Measurements from ENCODE around the gene CCDC91.
A peak's percentile ranks its signal among the peaks of the same experiment; 100 is the strongest.

The CCDC91 gene

GRCh38 chr12:28171356-28172060, 18.7 kb upstream of the CCDC91 start:
- TF ChIP-seq JUND (IDR thresholded peaks at IDR 0.05; ENCODE audit: low read depth), result no peak
- DNase-seq (ENCODE audit: low read depth in 1 of 2, low spot score in 1 of 2), result no peak
- in situ Hi-C loops (cut with HindIII; ENCODE audit: low pct_unique_long_range_greater_than_20kb, low sequenced_read_pairs), result no loop called here

GRCh38 chr12:28172434-28173030, 17.7 kb upstream of the CCDC91 start:
- DNase-seq (ENCODE audit: low read depth in 1 of 2, low spot score in 1 of 2), result peak; percentile 39 to 73
- TF ChIP-seq JUND (IDR thresholded peaks at IDR 0.05; ENCODE audit: low read depth), result no peak
- in situ Hi-C loops (cut with HindIII; ENCODE audit: low pct_unique_long_range_greater_than_20kb, low sequenced_read_pairs), result no loop called here

GRCh38 chr12:28173440-28173839, 16.8 kb upstream of the CCDC91 start:
- no peak for DNase-seq (ENCODE audit: low read depth in 1 of 2, low spot score in 1 of 2)
- no peak for TF ChIP-seq JUND (IDR thresholded peaks at IDR 0.05; ENCODE audit: low read depth)
- in situ Hi-C loops (cut with HindIII; ENCODE audit: low pct_unique_long_range_greater_than_20kb, low sequenced_read_pairs), result no loop called here

- no peak for TF ChIP-seq JUND (IDR thresholded peaks at IDR 0.05; ENCODE audit: low read depth)
- in situ Hi-C loops (cut with HindIII; ENCODE audit: low pct_unique_long_range_greater_than_20kb, low sequenced_read_pairs), result no loop called here
- DNase-seq (ENCODE audit: low read depth in 1 of 2, low spot score in 1 of 2), result no peak
Measured at GRCh38 chr12:28175098-28175589, 15.1 kb upstream of the CCDC91 start.

GRCh38 chr12:28176295-28176694, 14.0 kb upstream of the CCDC91 start:
- in situ Hi-C loops (cut with HindIII; ENCODE audit: low pct_unique_long_range_greater_than_20kb, low sequenced_read_pairs), result no loop called here
- no peak for TF ChIP-seq JUND (IDR thresholded peaks at IDR 0.05; ENCODE audit: low read depth)
- DNase-seq (ENCODE audit: low read depth in 1 of 2, low spot score in 1 of 2), result no peak

- TF ChIP-seq JUND (IDR thresholded peaks at IDR 0.05; ENCODE audit: low read depth), result no peak
- no peak for DNase-seq (ENCODE audit: low read depth in 1 of 2, low spot score in 1 of 2)
- in situ Hi-C loops (cut with HindIII; ENCODE audit: low pct_unique_long_range_greater_than_20kb, low sequenced_read_pairs), result no loop called here
Measured at GRCh38 chr12:28177461-28177860, 12.8 kb upstream of the CCDC91 start.

- DNase-seq (ENCODE audit: low read depth in 1 of 2, low spot score in 1 of 2), result no peak
- no peak for TF ChIP-seq JUND (IDR thresholded peaks at IDR 0.05; ENCODE audit: low read depth)
- in situ Hi-C loops (cut with HindIII; ENCODE audit: low pct_unique_long_range_greater_than_20kb, low sequenced_read_pairs), result no loop called here
Measured at GRCh38 chr12:28177905-28178304, 12.4 kb upstream of the CCDC91 start.

- no peak for DNase-seq (ENCODE audit: low read depth in 1 of 2, low spot score in 1 of 2)
- in situ Hi-C loops (cut with HindIII; ENCODE audit: low pct_unique_long_range_greater_than_20kb, low sequenced_read_pairs), result no loop called here
- no peak for TF ChIP-seq JUND (IDR thresholded peaks at IDR 0.05; ENCODE audit: low read depth)
Measured at GRCh38 chr12:28178775-28179174, 11.5 kb upstream of the CCDC91 start.

- DNase-seq (ENCODE audit: low read depth in 1 of 2, low spot score in 1 of 2), result no peak
- TF ChIP-seq JUND (IDR thresholded peaks at IDR 0.05; ENCODE audit: low read depth), result no peak
- in situ Hi-C loops (cut with HindIII; ENCODE audit: low pct_unique_long_range_greater_than_20kb, low sequenced_read_pairs), result no loop called here
Measured at GRCh38 chr12:28180786-28181185, 9.5 kb upstream of the CCDC91 start.

GRCh38 chr12:28184375-28184774, 5.9 kb upstream of the CCDC91 start:
- DNase-seq (ENCODE audit: low read depth in 1 of 2, low spot score in 1 of 2), result no peak
- TF ChIP-seq JUND (IDR thresholded peaks at IDR 0.05; ENCODE audit: low read depth), result no peak
- in situ Hi-C loops (cut with HindIII; ENCODE audit: low pct_unique_long_range_greater_than_20kb, low sequenced_read_pairs), result no loop called here

GRCh38 chr12:28186500-28186899, 3.8 kb upstream of the CCDC91 start:
- no peak for DNase-seq (ENCODE audit: low read depth in 1 of 2, low spot score in 1 of 2)
- TF ChIP-seq JUND (IDR thresholded peaks at IDR 0.05; ENCODE audit: low read depth), result no peak
- in situ Hi-C loops (cut with HindIII; ENCODE audit: low pct_unique_long_range_greater_than_20kb, low sequenced_read_pairs), result no loop called here

GRCh38 chr12:28189784-28190320, 404 bp upstream of the CCDC91 start:
- TF ChIP-seq JUND (IDR thresholded peaks at IDR 0.05; ENCODE audit: low read depth), result no peak
- in situ Hi-C loops (cut with HindIII; ENCODE audit: low pct_unique_long_range_greater_than_20kb, low sequenced_read_pairs), result no loop called here

More at GRCh38 chr12:28189784-28190320, 404 bp upstream of the CCDC91 start:
- no peak for DNase-seq (ENCODE audit: low read depth in 1 of 2, low spot score in 1 of 2)
